ENCODE measurements around the gene PROK1.

PROK1 gene

GRCh38 chr1:110454328-110454727 is 3.4 kb downstream of the PROK1 start:
- H3K4me3 ChIP-seq (replicated peaks in 1 of 2; ENCODE audit: low read depth in 2 of 2, low read length in 2 of 2), result no peak overlapping the region
- DNase-seq (ENCODE audit: low read depth in 2 of 2), result no peak
- TF ChIP-seq CTCF (IDR thresholded peaks at IDR 0.05; ENCODE audit: low read depth, low read length), result no peak

GRCh38 chr1:110455151-110455550 is 4.2 kb downstream of the PROK1 start:
- no peak for DNase-seq (ENCODE audit: low read depth in 2 of 2)
- no peak for TF ChIP-seq CTCF (IDR thresholded peaks at IDR 0.05; ENCODE audit: low read depth, low read length)
- H3K4me3 ChIP-seq (replicated peaks in 1 of 2; ENCODE audit: low read depth in 2 of 2, low read length in 2 of 2), result no peak overlapping the region

GRCh38 chr1:110457206-110457605 is 6.3 kb downstream of the PROK1 start:
- no peak for TF ChIP-seq CTCF (IDR thresholded peaks at IDR 0.05; ENCODE audit: low read depth, low read length)
- no peak overlapping the region for H3K4me3 ChIP-seq (replicated peaks in 1 of 2; ENCODE audit: low read depth in 2 of 2, low read length in 2 of 2)
- DNase-seq (ENCODE audit: low read depth in 2 of 2), result no peak

- H3K4me3 ChIP-seq (replicated peaks in 1 of 2; ENCODE audit: low read depth in 2 of 2, low read length in 2 of 2), result no peak overlapping the region
- TF ChIP-seq CTCF (IDR thresholded peaks at IDR 0.05; ENCODE audit: low read depth, low read length), result peak; percentile 91
- peak; percentile 81 to 83 for DNase-seq (ENCODE audit: low read depth in 2 of 2)
Observed at GRCh38 chr1:110460253-110461220, 9.6 kb downstream of the PROK1 start.

GRCh38 chr1:110462093-110462492 is 11.1 kb downstream of the PROK1 start:
- DNase-seq (ENCODE audit: low read depth in 2 of 2), result no peak
- TF ChIP-seq CTCF (IDR thresholded peaks at IDR 0.05; ENCODE audit: low read depth, low read length), result no peak
- H3K4me3 ChIP-seq (replicated peaks in 1 of 2; ENCODE audit: low read depth in 2 of 2, low read length in 2 of 2), result no peak overlapping the region

GRCh38 chr1:110462964-110463363 is 12.0 kb downstream of the PROK1 start:
- no peak overlapping the region for H3K4me3 ChIP-seq (replicated peaks in 1 of 2; ENCODE audit: low read depth in 2 of 2, low read length in 2 of 2)
- peak in 1 of 2 donors; percentile 37 for DNase-seq (ENCODE audit: low read depth in 2 of 2)
- TF ChIP-seq CTCF (IDR thresholded peaks at IDR 0.05; ENCODE audit: low read depth, low read length), result peak; percentile 4
